Stimulated activated CD8-positive, alpha-beta memory T cell treated with anti-CD3 and anti-CD28 coated beads, Interleukin-4, amount 100 ng/mL, for 24 hours (primary cell): ENCODE results near the gene ABHD16B.

ENCODE experiments used
- DNase-seq: peaks from one replicate; pipeline ENCODE4 v3.0.0-alpha.2; 2020; ENCODE audit warnings: low read depth

The ABHD16B gene

GRCh38 chr20:63895952-63896263 is 34.6 kb downstream of the ABHD16B start:
- DNase-seq: no peak

- no peak for DNase-seq
Measured at GRCh38 chr20:63896264-63897105, 35.2 kb downstream of the ABHD16B start.

- no peak for DNase-seq
Measured at GRCh38 chr20:63897978-63898561, 36.8 kb downstream of the ABHD16B start.

DNA sequence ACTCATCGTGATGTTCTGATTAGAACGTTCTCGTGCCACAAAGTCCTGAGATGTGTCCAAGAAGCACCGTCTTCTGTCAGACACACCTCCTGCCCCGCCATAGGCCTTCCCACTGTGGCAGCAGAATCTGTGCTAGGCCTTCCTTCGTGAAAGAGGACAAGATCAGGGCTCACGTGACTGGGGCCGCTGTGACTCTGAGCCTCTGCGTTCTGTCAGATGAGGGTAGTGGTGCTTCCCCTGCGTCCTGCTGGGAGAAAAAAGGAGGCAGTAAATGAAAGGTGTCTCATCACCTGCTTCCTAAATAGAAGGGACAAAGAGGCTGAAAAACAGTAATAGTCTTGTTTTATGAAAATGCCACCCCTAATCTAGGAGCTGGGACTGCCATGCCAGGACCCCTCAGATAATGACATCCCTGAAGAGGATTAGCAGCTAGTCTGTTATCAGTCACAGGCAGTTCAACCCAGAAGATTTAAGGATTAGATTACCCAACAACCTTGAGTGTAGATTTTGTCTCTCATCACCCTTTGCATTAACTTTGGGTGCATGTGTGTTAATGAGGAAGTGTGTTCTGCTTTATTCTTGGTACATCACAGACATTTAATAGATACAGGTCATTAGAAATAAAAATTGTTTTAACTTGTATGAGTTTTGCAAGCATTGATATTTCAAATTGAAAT is 37.7 kb downstream of the ABHD16B start:
- no peak for DNase-seq

GRCh38 chr20:63900413-63900812 is 39.1 kb downstream of the ABHD16B start:
- DNase-seq: no peak

GRCh38 chr20:63903796-63904561 is 42.7 kb downstream of the ABHD16B start:
- DNase-seq: no peak

- no peak for DNase-seq
Measured at GRCh38 chr20:63908008-63908682, 46.8 kb downstream of the ABHD16B start.

DNA sequence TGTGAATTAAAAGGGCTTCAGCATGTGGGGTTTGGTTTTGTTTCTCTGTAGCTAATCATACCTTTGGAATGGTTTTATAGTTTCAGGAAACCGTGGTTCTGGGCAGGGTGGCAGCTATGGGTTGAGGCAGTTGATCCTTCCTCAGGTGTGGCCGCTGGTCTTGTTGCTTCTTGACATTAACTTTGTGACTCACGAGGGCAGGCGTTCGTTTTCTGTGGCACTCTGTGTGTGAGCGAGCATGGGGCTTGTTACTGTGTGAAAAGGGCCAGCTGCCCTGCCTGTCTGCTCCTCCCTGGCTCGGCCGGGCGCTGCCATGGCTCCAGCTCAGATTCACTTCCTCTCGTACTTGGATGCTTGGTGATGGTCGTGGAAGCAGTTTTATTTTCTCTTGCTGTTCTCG is 49.9 kb downstream of the ABHD16B start:
- no peak for DNase-seq
